Liver (tissue), 9 donors: Measurements from ENCODE around the gene PSENEN. TPM values are rescaled to one million over a fixed set of nuclear protein-coding genes. Genes with fewer than 3 reads are reported as not detected.

Experiments used
- DNase-seq: peaks from one replicate; pipeline ENCODE4 v3.0.0-alpha.2; 2017; ENCODE audit warnings: low spot score
- H3K27ac ChIP-seq, 2 donors: one replicate each; pipeline ENCODE4 v1.7.0; 2013; ENCODE audit warnings: inconsistent platforms in 2 of 2, low read length in 2 of 2, control low read depth in 1 of 2, low read depth in 1 of 2, mild to moderate bottlenecking in 1 of 2
- H3K27me3 ChIP-seq, 4 donors: one replicate each; pipeline versions ENCODE4 v1.6.1 to v1.7.0; 2013; ENCODE audit warnings: low read length in 3 of 4, inconsistent platforms in 1 of 4, mild to moderate bottlenecking in 1 of 4, moderate library complexity in 1 of 4; ENCODE audit not compliant: control insufficient read depth in 4 of 4, insufficient read depth in 4 of 4
- H3K36me3 ChIP-seq, 4 donors: one replicate each; pipeline versions ENCODE4 v1.6.1 to v1.7.0; 2013; ENCODE audit warnings: low read length in 3 of 4, mild to moderate bottlenecking in 3 of 4, low read depth in 1 of 4, moderate library complexity in 1 of 4; ENCODE audit not compliant: control insufficient read depth in 4 of 4, insufficient read depth in 3 of 4
- H3K4me1 ChIP-seq, 4 donors: one replicate each; pipeline versions ENCODE4 v1.6.1 to v1.7.0; 2013; ENCODE audit warnings: low read length in 3 of 4, mild to moderate bottlenecking in 3 of 4, moderate library complexity in 1 of 4; ENCODE audit not compliant: control insufficient read depth in 4 of 4, insufficient read depth in 4 of 4
- H3K4me3 ChIP-seq, 3 donors: one replicate each; pipeline versions ENCODE4 v1.6.1 to v1.7.0; 2013; ENCODE audit warnings: low read length in 3 of 3, control low read depth in 1 of 3, low read depth in 1 of 3, mild to moderate bottlenecking in 1 of 3
- H3K9ac ChIP-seq, 2 donors: one replicate each; pipeline ENCODE4 v1.7.0; 2013; ENCODE audit warnings: low read length in 2 of 2, mild to moderate bottlenecking in 2 of 2, moderate library complexity in 2 of 2, control low read depth in 1 of 2, low read depth in 1 of 2
- H3K9me3 ChIP-seq, 4 donors: one replicate each; pipeline versions ENCODE4 v1.6.1 to v1.7.0; 2013; ENCODE audit warnings: low read length in 3 of 4; ENCODE audit not compliant: control insufficient read depth in 4 of 4
- CTCF ChIP-seq: fragments of 150-350 bp; IDR thresholded peaks from 2 replicates; pipeline ENCODE4 v1.5.1; 2017; ENCODE audit warnings: improper control_type of control experiment, low read depth, low read length; ENCODE audit not compliant: missing input control
- EGR1 ChIP-seq, 2 donors: IDR thresholded peaks; 2 replicates each; pipeline ENCODE4 v1.6.1; 2016 to 2018; ENCODE audit warnings: antibody characterized with exemption in 2 of 2, low read depth in 2 of 2
- FOXA1 ChIP-seq: IDR thresholded peaks from 2 replicates; pipeline ENCODE4 v1.6.1; 2016; ENCODE audit warnings: antibody characterized with exemption
- FOXA2 ChIP-seq: IDR thresholded peaks from 2 replicates; pipeline ENCODE4 v1.6.1; 2016; ENCODE audit warnings: antibody characterized with exemption
- GABPA ChIP-seq, 2 donors: IDR thresholded peaks in 1 of 2; conservative IDR thresholded peaks in 1 of 2; 2 replicates each; pipeline ENCODE4 v1.6.1; 2016; ENCODE audit warnings: antibody characterized with exemption in 2 of 2, mild to moderate bottlenecking in 1 of 2, moderate library complexity in 1 of 2
- HNF4A ChIP-seq, 2 donors: conservative IDR thresholded peaks; 2 replicates each; pipeline ENCODE4 v1.6.1; 2016; ENCODE audit warnings: antibody characterized with exemption in 2 of 2, mild to moderate bottlenecking in 2 of 2
- HNF4G ChIP-seq: IDR thresholded peaks from 2 replicates; pipeline ENCODE4 v1.6.1; 2016; ENCODE audit warnings: antibody characterized with exemption
- JUND ChIP-seq, 2 donors: IDR thresholded peaks; 2 replicates each; pipeline ENCODE4 v1.6.1; 2016; ENCODE audit warnings: antibody characterized with exemption in 2 of 2
- NR2F2 ChIP-seq: IDR thresholded peaks from 2 replicates; pipeline ENCODE4 v1.6.1; 2016; ENCODE audit warnings: antibody characterized with exemption
- RAD21 ChIP-seq, 2 donors: IDR thresholded peaks; 2 replicates each; pipeline ENCODE4 v1.6.1; 2016; ENCODE audit warnings: antibody characterized with exemption in 2 of 2, mild to moderate bottlenecking in 2 of 2
- RXRA ChIP-seq, 2 donors: IDR thresholded peaks; 2 replicates each; pipeline ENCODE4 v1.6.1; 2017 to 2018; ENCODE audit warnings: antibody characterized with exemption in 2 of 2, mild to moderate bottlenecking in 1 of 2
- SP1 ChIP-seq: IDR thresholded peaks from 2 replicates; pipeline ENCODE4 v1.6.1; 2018; ENCODE audit warnings: antibody characterized with exemption, mild to moderate bottlenecking
- TAF1 ChIP-seq: conservative IDR thresholded peaks from 2 replicates; pipeline ENCODE4 v1.6.1; 2016; ENCODE audit warnings: antibody characterized with exemption, mild to moderate bottlenecking
- YY1 ChIP-seq: IDR thresholded peaks from 2 replicates; pipeline ENCODE4 v1.6.1; 2016; ENCODE audit warnings: antibody characterized with exemption, mild to moderate bottlenecking
- WGBS: extraction: QIAGEN DNeasy Blood & Tissue Kit; methylation state at CpG from one replicate; pipeline ENCODE4 v1.1.7; 2013; 5-methylcytosine and 5-hydroxymethylcytosine counted together
- polyA plus RNA-seq, 2 donors: library from polyadenylated mRNA; stranded (reverse) in 1 of 2; unstranded in 1 of 2; fragments of 200-250 nt in 1 of 2; fragments of >200 nt in 1 of 2; fragmentation: Nextera tagmentation in 1 of 2; extraction: Ambion mirVana in 1 of 2; gene quantifications; one replicate each; pipeline versions ENCODE4 v1.2.1 to v1.2.3, GENCODE V29; 2013 to 2015
- total RNA-seq, 2 donors: library from RNA; depleted of rRNA; stranded (reverse); fragments of >200 nt; gene quantifications; one replicate each; pipeline ENCODE4 v1.2.3, GENCODE V29; 2014
- TF ChIP-seq, protein P1 (sequence below): IDR thresholded peaks from 2 replicates; pipeline ENCODE4 v1.6.1; 2016; ENCODE audit warnings: antibody characterized with exemption
- TF ChIP-seq, protein P2 (sequence below): IDR thresholded peaks from 2 replicates; pipeline ENCODE4 v1.6.1; 2016; ENCODE audit warnings: antibody characterized with exemption
- TF ChIP-seq, protein P3 (sequence below): IDR thresholded peaks from 2 replicates; pipeline ENCODE4 v1.6.1; 2016; ENCODE audit warnings: antibody characterized with exemption
- TF ChIP-seq, protein P4 (sequence below): IDR thresholded peaks from 2 replicates; pipeline ENCODE4 v1.6.1; 2016; ENCODE audit warnings: antibody characterized with exemption, mild to moderate bottlenecking
- donor health status: healthy.
- donor health status: healthy.
- donor health status: healthy.
- donor health status: healthy.
- donor health status: healthy.

The PSENEN gene
- total and polyA plus RNA-seq, 4 donors = 7.4 to 58.1 (median 20.7) TPM

- 78% methylated on average over 13 of the region's 13 CpGs for whole genome bisulfite sequencing
- H3K9ac ChIP-seq = no peak overlapping the region
- H3K4me1 ChIP-seq = peaks cover 0 to 5% (median 4%) of the 10 kb centered on the region in 4 donors
- peak overlapping the region in 1 of 3 donors; percentile 85 for H3K4me3 ChIP-seq
- no peak overlapping the region for H3K27ac ChIP-seq
- H3K9me3 ChIP-seq = no peaks in the 10 kb centered on the region
- TF ChIP-seq YY1 = no peak
- TF ChIP-seq CTCF = no peak
- no peak for TF ChIP-seq GABPA (IDR thresholded peaks at IDR 0.05 in 1 of 2, conservative IDR thresholded peaks at IDR 0.05 in 1 of 2)
- TF ChIP-seq, protein P1, sequence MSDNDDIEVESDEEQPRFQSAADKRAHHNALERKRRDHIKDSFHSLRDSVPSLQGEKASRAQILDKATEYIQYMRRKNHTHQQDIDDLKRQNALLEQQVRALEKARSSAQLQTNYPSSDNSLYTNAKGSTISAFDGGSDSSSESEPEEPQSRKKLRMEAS = no peak
- TF ChIP-seq TAF1 = no peak
- no peak for TF ChIP-seq SP1
- TF ChIP-seq EGR1 (IDR thresholded peaks at IDR 0.05; ENCODE audit: low read depth in 2 of 2) = no peak
- no peak for TF ChIP-seq NR2F2
- TF ChIP-seq, protein P2, sequence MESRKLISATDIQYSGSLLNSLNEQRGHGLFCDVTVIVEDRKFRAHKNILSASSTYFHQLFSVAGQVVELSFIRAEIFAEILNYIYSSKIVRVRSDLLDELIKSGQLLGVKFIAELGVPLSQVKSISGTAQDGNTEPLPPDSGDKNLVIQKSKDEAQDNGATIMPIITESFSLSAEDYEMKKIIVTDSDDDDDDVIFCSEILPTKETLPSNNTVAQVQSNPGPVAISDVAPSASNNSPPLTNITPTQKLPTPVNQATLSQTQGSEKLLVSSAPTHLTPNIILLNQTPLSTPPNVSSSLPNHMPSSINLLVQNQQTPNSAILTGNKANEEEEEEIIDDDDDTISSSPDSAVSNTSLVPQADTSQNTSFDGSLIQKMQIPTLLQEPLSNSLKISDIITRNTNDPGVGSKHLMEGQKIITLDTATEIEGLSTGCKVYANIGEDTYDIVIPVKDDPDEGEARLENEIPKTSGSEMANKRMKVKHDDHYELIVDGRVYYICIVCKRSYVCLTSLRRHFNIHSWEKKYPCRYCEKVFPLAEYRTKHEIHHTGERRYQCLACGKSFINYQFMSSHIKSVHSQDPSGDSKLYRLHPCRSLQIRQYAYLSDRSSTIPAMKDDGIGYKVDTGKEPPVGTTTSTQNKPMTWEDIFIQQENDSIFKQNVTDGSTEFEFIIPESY = no peak
- TF ChIP-seq RXRA (IDR thresholded peaks at IDR 0.05) = no peak
- no peak for TF ChIP-seq HNF4G
- TF ChIP-seq FOXA1 = no peak
- no peak for TF ChIP-seq FOXA2
- no peak for TF ChIP-seq RAD21 (IDR thresholded peaks at IDR 0.05)
- TF ChIP-seq HNF4A (conservative IDR thresholded peaks at IDR 0.05) = no peak
- no peak for TF ChIP-seq JUND (IDR thresholded peaks at IDR 0.05)
- TF ChIP-seq, protein P3, sequence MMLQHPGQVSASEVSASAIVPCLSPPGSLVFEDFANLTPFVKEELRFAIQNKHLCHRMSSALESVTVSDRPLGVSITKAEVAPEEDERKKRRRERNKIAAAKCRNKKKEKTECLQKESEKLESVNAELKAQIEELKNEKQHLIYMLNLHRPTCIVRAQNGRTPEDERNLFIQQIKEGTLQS = no peak
- TF ChIP-seq, protein P4, sequence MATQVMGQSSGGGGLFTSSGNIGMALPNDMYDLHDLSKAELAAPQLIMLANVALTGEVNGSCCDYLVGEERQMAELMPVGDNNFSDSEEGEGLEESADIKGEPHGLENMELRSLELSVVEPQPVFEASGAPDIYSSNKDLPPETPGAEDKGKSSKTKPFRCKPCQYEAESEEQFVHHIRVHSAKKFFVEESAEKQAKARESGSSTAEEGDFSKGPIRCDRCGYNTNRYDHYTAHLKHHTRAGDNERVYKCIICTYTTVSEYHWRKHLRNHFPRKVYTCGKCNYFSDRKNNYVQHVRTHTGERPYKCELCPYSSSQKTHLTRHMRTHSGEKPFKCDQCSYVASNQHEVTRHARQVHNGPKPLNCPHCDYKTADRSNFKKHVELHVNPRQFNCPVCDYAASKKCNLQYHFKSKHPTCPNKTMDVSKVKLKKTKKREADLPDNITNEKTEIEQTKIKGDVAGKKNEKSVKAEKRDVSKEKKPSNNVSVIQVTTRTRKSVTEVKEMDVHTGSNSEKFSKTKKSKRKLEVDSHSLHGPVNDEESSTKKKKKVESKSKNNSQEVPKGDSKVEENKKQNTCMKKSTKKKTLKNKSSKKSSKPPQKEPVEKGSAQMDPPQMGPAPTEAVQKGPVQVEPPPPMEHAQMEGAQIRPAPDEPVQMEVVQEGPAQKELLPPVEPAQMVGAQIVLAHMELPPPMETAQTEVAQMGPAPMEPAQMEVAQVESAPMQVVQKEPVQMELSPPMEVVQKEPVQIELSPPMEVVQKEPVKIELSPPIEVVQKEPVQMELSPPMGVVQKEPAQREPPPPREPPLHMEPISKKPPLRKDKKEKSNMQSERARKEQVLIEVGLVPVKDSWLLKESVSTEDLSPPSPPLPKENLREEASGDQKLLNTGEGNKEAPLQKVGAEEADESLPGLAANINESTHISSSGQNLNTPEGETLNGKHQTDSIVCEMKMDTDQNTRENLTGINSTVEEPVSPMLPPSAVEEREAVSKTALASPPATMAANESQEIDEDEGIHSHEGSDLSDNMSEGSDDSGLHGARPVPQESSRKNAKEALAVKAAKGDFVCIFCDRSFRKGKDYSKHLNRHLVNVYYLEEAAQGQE = no peak
- peaks cover 0 to 1% (median 0%) of the 10 kb centered on the region in 4 donors for H3K36me3 ChIP-seq
- H3K27me3 ChIP-seq = no peaks in the 10 kb centered on the region
- no peak for DNase-seq
Observed at GRCh38 chr19:35776102-35776788, 30.8 kb downstream of the PSENEN start.
